Parathyroid adenoma (tissue), 2 donors: ENCODE results near the gene AP2A2.

Source experiments
- H2AFZ ChIP-seq: fragments of 300-600 bp; sonication (generic); one replicate; pipeline ENCODE4 v1.7.0; 2017; ENCODE audit warnings: antibody characterized with exemption, mild to moderate bottlenecking
- H3K27ac ChIP-seq: fragments of 300-600 bp; sonication (generic); one replicate; pipeline ENCODE4 v1.7.0; 2017
- H3K27me3 ChIP-seq: fragments of 300-600 bp; sonication (generic); one replicate; pipeline ENCODE4 v1.7.0; 2017; ENCODE audit warnings: low read length; ENCODE audit not compliant: control insufficient read depth, insufficient read depth
- H3K36me3 ChIP-seq: fragments of 300-600 bp; sonication (generic); one replicate; pipeline ENCODE4 v1.7.0; 2017; ENCODE audit warnings: low read length; ENCODE audit not compliant: control insufficient read depth, insufficient read depth
- H3K4me1 ChIP-seq: fragments of 300-600 bp; sonication (generic); one replicate; pipeline ENCODE4 v1.7.0; 2017; ENCODE audit warnings: control low read depth
- H3K4me2 ChIP-seq: fragments of 300-600 bp; sonication (generic); one replicate; pipeline ENCODE4 v1.7.0; 2017; ENCODE audit warnings: low read length
- H3K4me3 ChIP-seq: fragments of 300-600 bp; sonication (generic); one replicate; pipeline ENCODE4 v1.7.0; 2017; ENCODE audit warnings: low read depth, low read length
- H3K79me2 ChIP-seq: fragments of 300-600 bp; sonication (generic); one replicate; pipeline ENCODE4 v1.7.0; 2017; ENCODE audit warnings: control low read depth
- H3K9ac ChIP-seq: fragments of 300-600 bp; sonication (generic); one replicate; pipeline ENCODE4 v1.7.0; 2017; ENCODE audit warnings: mild to moderate bottlenecking
- H3K9me3 ChIP-seq: fragments of 300-600 bp; sonication (generic); one replicate; pipeline ENCODE4 v1.7.0; 2017; ENCODE audit warnings: low read length; ENCODE audit not compliant: control insufficient read depth
- TF ChIP-seq, protein P1 (sequence below): fragments of 300-600 bp; sonication (generic); IDR thresholded peaks from one replicate; pipeline ENCODE4 v1.7.0; 2017; ENCODE audit warnings: antibody characterized with exemption, mild to moderate bottlenecking
- donor health status: primary hyperparathyroidism.

Gene AP2A2

DNA sequence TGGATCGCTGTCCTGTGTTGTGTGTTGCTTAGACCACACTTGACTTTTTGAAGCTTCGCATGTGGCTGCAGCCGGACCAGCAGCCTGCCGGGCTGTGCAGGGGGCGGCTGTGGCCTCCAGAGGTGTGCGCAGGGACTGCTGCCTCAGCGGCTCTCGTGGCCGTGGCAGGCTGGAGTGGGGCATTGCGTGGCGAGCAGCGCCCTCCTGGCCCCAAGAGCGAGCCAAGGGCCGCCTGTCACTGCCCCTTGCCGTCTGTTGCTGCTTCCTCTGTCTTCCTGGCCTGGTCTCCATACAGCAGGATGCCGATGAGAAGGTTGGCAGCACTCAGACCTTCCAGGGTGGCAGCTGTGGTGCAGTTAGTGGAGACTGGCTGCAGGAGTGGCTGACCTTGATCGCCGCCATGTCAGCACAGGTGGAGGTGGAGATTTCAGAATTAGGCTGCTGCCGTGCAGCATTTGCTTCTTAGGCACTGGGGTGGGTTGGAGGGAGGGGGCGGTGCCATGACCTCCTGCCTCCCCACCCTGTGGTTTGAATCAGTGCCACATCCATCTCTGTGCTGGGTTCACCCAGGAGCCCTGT lies 76.8 kb downstream of the AP2A2 start:
- TF ChIP-seq, protein P1, sequence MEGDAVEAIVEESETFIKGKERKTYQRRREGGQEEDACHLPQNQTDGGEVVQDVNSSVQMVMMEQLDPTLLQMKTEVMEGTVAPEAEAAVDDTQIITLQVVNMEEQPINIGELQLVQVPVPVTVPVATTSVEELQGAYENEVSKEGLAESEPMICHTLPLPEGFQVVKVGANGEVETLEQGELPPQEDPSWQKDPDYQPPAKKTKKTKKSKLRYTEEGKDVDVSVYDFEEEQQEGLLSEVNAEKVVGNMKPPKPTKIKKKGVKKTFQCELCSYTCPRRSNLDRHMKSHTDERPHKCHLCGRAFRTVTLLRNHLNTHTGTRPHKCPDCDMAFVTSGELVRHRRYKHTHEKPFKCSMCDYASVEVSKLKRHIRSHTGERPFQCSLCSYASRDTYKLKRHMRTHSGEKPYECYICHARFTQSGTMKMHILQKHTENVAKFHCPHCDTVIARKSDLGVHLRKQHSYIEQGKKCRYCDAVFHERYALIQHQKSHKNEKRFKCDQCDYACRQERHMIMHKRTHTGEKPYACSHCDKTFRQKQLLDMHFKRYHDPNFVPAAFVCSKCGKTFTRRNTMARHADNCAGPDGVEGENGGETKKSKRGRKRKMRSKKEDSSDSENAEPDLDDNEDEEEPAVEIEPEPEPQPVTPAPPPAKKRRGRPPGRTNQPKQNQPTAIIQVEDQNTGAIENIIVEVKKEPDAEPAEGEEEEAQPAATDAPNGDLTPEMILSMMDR = no peak
- no peak overlapping the region for H3K4me2 ChIP-seq
- H3K36me3 ChIP-seq = no peaks in the 10 kb centered on the region
- H2AFZ ChIP-seq = no peak overlapping the region
- no peak overlapping the region for H3K27ac ChIP-seq
- H3K4me1 ChIP-seq = no peaks in the 10 kb centered on the region
- no peak overlapping the region for H3K9ac ChIP-seq
- H3K27me3 ChIP-seq = no peaks in the 10 kb centered on the region
- H3K4me3 ChIP-seq = no peak overlapping the region
- H3K79me2 ChIP-seq = no peaks in the 10 kb centered on the region
- H3K9me3 ChIP-seq = no peaks in the 10 kb centered on the region

DNA sequence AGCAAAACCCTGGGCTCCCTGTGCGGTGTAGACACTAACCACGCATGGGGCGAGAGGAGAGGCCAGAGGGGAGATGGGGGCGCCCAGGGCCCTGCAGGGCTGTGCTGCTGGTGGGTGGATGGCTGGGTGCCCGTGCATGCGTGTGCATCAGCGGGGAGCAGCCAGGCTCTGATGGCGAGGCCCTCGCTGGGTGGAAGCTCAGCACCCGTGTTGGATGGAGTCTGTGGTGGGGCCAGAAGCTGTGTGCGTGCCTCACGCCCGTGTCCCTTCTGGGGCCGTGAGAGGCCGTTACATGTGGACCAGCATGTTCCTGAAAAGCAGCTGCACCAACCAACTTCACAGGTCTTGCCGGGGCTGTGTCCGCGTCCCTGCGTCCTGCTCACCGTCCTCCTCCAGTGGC lies 77.5 kb downstream of the AP2A2 start:
- H3K4me1 ChIP-seq = no peaks in the 10 kb centered on the region
- H2AFZ ChIP-seq = no peak overlapping the region
- no peaks in the 10 kb centered on the region for H3K36me3 ChIP-seq
- no peaks in the 10 kb centered on the region for H3K79me2 ChIP-seq
- no peak overlapping the region for H3K4me3 ChIP-seq
- no peak overlapping the region for H3K4me2 ChIP-seq
- H3K9me3 ChIP-seq = no peaks in the 10 kb centered on the region
- TF ChIP-seq, protein P1 = no peak
- H3K27ac ChIP-seq = no peak overlapping the region
- no peak overlapping the region for H3K9ac ChIP-seq
- H3K27me3 ChIP-seq = no peaks in the 10 kb centered on the region

DNA sequence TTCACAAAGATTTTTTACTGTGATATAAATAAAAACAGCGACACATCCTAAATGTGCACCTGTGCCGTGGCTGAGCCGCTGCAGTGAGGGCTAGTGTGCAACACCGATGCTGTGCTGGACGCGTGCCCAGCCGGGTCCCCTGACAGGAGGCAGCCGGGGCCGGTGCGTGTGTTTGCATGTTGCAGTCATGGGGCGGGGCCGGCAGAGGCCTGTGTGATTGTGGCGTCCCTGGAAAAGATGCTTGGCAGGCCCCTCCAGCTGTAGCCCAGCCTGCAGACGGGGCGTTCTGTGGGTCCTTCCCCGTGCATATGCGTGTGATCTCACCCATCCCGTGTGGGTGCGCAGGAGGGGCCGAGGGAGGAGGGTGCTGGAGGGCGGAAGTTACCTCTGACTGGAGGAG lies 80.3 kb downstream of the AP2A2 start:
- Histone ChIP-seq H3K4me2 (no peak overlapping the region), H3K36me3 (no peaks in the 10 kb centered on the region)

DNA sequence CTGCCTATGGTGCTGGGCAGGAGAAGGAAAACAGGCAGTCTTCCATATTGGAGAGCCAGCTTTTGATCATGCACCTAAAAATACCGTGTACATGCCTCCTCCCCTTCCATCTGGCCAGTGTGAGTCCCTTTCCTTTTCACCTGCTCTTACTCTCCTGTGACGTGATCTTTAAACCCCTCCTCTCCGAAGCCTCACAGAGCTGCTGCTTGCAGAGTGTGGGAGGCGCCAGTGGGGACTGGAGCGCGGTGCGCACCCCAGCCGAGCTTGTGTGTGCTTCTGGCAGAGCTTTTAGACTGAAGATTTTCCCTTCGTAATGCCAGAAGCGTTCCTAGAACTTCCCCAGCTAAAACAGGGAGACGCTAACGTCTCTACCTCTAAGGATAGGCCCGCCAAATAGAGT lies 81.1 kb downstream of the AP2A2 start:
- no peaks in the 10 kb centered on the region for H3K4me1 ChIP-seq
- no peaks in the 10 kb centered on the region for H3K79me2 ChIP-seq
- no peaks in the 10 kb centered on the region for H3K36me3 ChIP-seq
- no peaks in the 10 kb centered on the region for H3K27me3 ChIP-seq
- TF ChIP-seq, protein P1 = no peak
- H3K9me3 ChIP-seq = no peaks in the 10 kb centered on the region
- no peak overlapping the region for H3K9ac ChIP-seq
- H3K4me3 ChIP-seq = no peak overlapping the region
- no peak overlapping the region for H3K27ac ChIP-seq
- H3K4me2 ChIP-seq = no peak overlapping the region
- no peak overlapping the region for H2AFZ ChIP-seq

More for the DNA sequence above, 80.3 kb downstream of the AP2A2 start:
- no peak overlapping the region for H3K4me3 ChIP-seq
- no peaks in the 10 kb centered on the region for H3K4me1 ChIP-seq
- H2AFZ ChIP-seq = no peak overlapping the region
- H3K79me2 ChIP-seq = no peaks in the 10 kb centered on the region
- H3K9me3 ChIP-seq = no peaks in the 10 kb centered on the region
- TF ChIP-seq, protein P1 = no peak
- H3K27ac ChIP-seq = no peak overlapping the region
- H3K9ac ChIP-seq = no peak overlapping the region
- no peaks in the 10 kb centered on the region for H3K27me3 ChIP-seq

DNA sequence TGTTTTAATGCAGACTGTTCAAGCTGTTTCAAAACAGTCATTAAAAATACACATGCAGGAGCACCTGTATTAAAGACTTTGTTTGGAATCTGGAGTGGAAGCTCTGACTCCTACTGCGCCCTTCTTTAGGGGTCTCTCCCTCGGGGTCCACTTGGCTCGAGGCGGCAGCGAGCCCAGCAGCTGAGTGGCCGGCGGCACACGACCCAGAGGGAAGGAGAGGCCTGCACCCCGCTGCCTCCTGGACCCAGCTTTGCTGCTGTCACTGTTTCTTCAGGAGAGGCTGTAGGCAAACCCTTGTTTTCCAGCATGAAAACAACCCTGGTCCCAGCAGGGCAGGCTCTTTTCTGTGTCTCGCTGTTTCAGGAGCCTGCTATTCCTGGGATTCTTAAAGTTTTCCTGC lies 81.6 kb downstream of the AP2A2 start:
- no peaks in the 10 kb centered on the region for H3K36me3 ChIP-seq
- H3K4me3 ChIP-seq = no peak overlapping the region
- H3K27ac ChIP-seq = no peak overlapping the region
- H3K4me2 ChIP-seq = no peak overlapping the region
- no peaks in the 10 kb centered on the region for H3K9me3 ChIP-seq
- TF ChIP-seq, protein P1 = no peak
- H3K27me3 ChIP-seq = no peaks in the 10 kb centered on the region
- no peak overlapping the region for H2AFZ ChIP-seq
- no peak overlapping the region for H3K9ac ChIP-seq
- H3K79me2 ChIP-seq = no peaks in the 10 kb centered on the region
- H3K4me1 ChIP-seq = no peaks in the 10 kb centered on the region
